ENCODE data around the gene SFXN3.
A peak's percentile ranks its signal among the peaks of the same experiment; 100 is the strongest.

SFXN3 gene

GRCh38 chr10:101035916-101036702 lies 5.1 kb downstream of the SFXN3 start:
- no peak for DNase-seq (ENCODE audit: low read depth in 2 of 2)

- DNase-seq (ENCODE audit: low read depth in 2 of 2), result no peak
These were observed 5.7 kb downstream of the SFXN3 start for GRCh38 chr10:101036726-101037125.

- DNase-seq (ENCODE audit: low read depth in 2 of 2), result no peak
These were observed 7.5 kb downstream of the SFXN3 start for GRCh38 chr10:101038484-101038883.

- no peak for DNase-seq (ENCODE audit: low read depth in 2 of 2)
These were observed 9.0 kb downstream of the SFXN3 start for GRCh38 chr10:101040061-101040460.

- DNase-seq (ENCODE audit: low read depth in 2 of 2), result no peak
These were observed 9.8 kb downstream of the SFXN3 start for GRCh38 chr10:101040851-101041250.

- peak in 1 of 2 donors; percentile 55 for DNase-seq (ENCODE audit: low read depth in 2 of 2)
These were observed 10.3 kb downstream of the SFXN3 start for GRCh38 chr10:101041252-101041761.

- DNase-seq (ENCODE audit: low read depth in 2 of 2), result no peak
These were observed 11.1 kb downstream of the SFXN3 start for GRCh38 chr10:101042118-101042517.

GRCh38 chr10:101042667-101043362 lies 11.8 kb downstream of the SFXN3 start:
- DNase-seq (ENCODE audit: low read depth in 2 of 2), result peak; percentile 86 to 94

GRCh38 chr10:101043363-101043707 lies 12.3 kb downstream of the SFXN3 start:
- DNase-seq (ENCODE audit: low read depth in 2 of 2), result no peak

GRCh38 chr10:101044117-101044516 lies 13.1 kb downstream of the SFXN3 start:
- DNase-seq (ENCODE audit: low read depth in 2 of 2), result no peak

GRCh38 chr10:101046332-101047238 lies 15.6 kb downstream of the SFXN3 start:
- no peak for DNase-seq (ENCODE audit: low read depth in 2 of 2)

GRCh38 chr10:101047268-101047667 lies 16.2 kb downstream of the SFXN3 start:
- no peak for DNase-seq (ENCODE audit: low read depth in 2 of 2)

- DNase-seq (ENCODE audit: low read depth in 2 of 2), result no peak
These were observed 17.2 kb downstream of the SFXN3 start for GRCh38 chr10:101047961-101048892.

GRCh38 chr10:101050208-101051069 lies 19.4 kb downstream of the SFXN3 start:
- DNase-seq (ENCODE audit: low read depth in 2 of 2), result peak; percentile 69 to 76

- no peak for DNase-seq (ENCODE audit: low read depth in 2 of 2)
These were observed 21.3 kb downstream of the SFXN3 start for GRCh38 chr10:101052285-101052684.

GRCh38 chr10:101053516-101053915 lies 22.5 kb downstream of the SFXN3 start:
- no peak for DNase-seq (ENCODE audit: low read depth in 2 of 2)

GRCh38 chr10:101054351-101054750 lies 23.3 kb downstream of the SFXN3 start:
- no peak for DNase-seq (ENCODE audit: low read depth in 2 of 2)

GRCh38 chr10:101054876-101055275 lies 23.8 kb downstream of the SFXN3 start:
- no peak for DNase-seq (ENCODE audit: low read depth in 2 of 2)

GRCh38 chr10:101055411-101055810 lies 24.4 kb downstream of the SFXN3 start:
- no peak for DNase-seq (ENCODE audit: low read depth in 2 of 2)
